GM19035 (cell line): Measurements from ENCODE around the gene CORO1C.

ENCODE experiments used
- ATAC-seq: cut with Tn5 transposase; IDR thresholded peaks from one replicate; pipeline ENCODE4 v1.9.1; 2021; ENCODE audit not compliant: unreplicated experiment

CORO1C gene

GRCh38 chr12:108605690-108606406, 125.5 kb downstream of the CORO1C start:
- ATAC-seq = no peak

GRCh38 chr12:108605000-108605689, 126.2 kb downstream of the CORO1C start:
- no peak for ATAC-seq

DNA sequence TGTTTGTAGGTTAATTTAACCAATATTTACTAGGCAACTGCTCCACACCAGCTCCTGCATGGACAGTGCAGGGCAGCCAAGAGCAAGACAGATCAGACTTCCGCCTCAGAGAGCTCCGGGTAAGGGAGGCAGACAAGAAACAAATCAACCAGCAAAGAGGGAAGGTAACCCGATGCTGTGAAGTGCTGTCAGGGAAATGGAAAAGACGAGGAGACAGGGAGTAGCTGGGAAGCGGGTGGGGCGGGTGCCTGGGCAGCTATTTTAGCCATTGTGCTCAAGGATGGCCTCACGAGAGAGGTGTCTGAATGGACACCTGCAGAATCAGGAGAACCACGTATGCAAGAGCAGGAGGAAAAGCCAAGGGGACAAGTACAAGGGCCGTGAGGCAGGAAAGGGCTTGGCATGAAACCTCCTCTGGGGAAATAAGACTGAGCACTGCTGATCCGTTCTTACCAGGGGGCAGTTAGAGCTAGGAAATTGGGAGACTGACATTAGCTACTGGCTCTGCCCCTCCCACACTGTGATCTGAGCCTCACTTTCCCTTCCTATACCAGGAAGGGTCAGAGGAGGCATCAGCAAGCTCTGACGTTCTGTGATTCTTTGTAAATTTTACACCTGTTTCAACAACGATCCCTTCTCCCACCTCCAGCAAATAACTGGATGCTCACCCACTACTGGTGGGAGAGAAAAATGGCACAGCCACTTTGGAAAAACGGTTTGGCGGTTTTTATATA, 126.9 kb downstream of the CORO1C start:
- ATAC-seq = no peak

- no peak for ATAC-seq
Observed at GRCh38 chr12:108603743-108604142, 127.6 kb downstream of the CORO1C start.

DNA sequence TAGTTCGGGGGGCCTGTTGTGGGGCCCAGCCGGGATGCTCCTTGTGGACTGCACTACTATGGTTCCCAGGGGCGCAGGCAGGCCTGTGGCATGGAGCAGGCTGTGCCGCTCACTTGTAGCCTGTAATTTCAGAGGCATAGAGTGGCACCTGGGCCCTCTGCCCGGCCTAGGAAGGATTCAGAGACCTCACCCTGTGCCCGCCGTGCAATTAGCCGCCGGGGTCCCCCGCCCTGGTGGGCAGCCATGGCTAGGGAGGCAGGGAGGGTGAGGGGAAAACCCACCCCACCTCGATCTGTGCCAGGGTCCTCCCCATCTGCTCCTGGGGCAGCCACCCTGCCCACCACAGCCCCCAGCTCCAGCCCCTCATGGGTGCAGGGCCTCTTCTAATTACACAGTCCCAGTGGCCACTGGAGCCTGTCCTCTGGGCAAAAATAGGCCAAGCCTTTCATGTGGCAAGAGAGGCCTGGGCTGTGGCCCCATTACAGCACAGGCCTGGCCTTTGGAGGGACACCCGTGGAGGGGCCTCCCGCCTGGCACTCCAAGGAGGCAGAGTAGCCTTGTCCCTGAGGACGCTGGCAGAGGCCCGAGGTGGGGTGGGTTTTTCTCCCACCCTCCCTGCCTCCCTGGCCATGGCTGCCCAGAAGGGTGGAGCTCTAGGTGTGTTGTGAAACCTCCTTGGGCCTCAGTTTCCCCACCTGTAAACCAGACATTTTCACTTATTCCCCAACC, 128.2 kb downstream of the CORO1C start:
- ATAC-seq = no peak

DNA sequence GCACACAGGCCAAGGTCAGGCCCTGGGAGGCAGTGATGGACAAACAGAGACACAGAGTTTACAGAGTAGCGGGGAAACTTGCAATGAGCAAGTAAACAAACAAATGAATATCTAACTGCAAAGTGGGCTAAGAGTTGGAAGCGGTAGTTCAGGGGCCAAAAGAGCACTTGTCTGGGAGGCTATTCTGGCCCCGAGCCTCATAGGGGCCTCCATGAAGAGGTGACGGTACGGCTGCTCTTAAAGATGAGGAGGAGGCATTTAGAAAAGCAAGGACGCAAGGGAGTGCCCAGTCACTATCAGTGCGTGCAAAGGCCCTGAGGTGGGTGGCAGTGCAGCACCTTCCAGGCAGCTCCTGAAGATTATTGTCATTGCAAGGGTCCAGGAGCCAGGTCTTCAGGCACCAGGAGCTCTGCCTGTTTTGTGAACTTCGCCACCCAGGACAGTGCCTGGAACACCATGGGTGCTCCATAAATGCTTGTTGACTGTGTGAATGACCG, 129.1 kb downstream of the CORO1C start:
- ATAC-seq = no peak

DNA sequence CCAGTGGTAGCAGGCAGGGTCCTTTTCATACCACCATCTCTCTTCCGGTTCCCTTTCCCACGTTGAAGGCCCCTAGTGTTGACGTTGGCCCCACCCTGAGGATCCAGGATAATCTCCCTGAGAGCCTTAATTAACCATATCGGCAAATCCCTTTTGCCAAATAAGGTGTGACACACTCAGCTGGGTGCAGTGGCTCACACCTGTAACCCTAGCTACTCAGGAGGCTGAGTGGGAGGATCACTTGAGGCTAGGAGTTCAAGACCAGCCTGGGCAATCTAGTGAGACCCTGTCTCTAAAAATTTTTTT, 130.7 kb downstream of the CORO1C start:
- ATAC-seq = no peak

DNA sequence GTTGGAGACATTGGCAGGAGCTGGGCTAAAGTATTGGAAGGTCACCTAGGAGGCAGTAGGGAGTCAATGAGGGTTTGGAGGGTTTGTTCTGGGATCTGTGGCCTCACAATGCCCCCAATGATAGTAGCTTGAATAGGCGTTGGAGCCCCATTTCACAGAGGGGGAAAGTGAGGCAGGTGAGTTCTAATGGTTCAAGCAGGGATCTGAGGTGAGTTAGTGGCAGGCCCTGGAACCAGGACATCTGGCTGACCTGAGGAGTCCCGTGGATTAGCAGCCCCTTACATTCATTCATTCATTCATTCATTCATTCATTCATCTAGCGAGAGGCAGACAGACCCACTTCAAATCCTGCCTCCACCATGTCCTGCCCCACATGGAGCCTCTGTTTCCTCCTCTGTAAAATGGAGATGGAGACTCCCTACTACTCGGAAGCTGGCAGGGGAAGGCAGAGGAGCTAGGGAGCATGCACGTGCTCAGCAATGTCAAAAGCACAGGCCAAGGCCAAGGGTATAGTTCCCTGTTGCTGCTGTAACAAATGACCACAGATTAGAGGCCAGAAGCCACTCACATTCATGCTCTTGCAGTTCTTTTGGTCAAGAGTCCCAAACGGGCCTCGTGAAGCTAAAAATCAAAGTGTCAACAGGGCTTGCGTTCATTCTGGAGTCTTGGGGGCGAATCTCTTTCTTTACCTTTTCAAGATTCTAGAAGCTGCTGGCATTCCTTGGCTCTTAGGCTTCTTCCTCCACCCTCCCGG, 131.2 kb downstream of the CORO1C start:
- ATAC-seq = no peak

DNA sequence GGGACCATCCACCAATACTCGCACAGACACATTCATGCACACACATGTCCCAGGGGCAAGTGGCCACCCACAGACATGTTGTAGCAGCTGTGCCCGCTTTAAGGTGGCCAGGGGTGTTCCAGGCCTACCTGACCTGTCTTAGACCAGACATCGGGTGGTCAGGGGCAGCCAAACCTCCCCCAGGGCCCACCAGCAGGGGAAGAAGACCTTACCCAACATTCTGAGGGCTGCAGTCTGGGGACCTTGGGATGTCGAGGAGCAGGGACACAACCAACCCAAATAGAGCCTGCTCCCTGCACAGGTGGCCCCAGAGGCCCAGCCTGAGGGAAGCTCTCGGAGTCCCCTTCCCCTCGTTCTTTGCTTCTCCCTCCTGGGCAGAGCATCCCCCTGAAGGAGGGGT, 131.8 kb downstream of the CORO1C start:
- ATAC-seq = no peak

DNA sequence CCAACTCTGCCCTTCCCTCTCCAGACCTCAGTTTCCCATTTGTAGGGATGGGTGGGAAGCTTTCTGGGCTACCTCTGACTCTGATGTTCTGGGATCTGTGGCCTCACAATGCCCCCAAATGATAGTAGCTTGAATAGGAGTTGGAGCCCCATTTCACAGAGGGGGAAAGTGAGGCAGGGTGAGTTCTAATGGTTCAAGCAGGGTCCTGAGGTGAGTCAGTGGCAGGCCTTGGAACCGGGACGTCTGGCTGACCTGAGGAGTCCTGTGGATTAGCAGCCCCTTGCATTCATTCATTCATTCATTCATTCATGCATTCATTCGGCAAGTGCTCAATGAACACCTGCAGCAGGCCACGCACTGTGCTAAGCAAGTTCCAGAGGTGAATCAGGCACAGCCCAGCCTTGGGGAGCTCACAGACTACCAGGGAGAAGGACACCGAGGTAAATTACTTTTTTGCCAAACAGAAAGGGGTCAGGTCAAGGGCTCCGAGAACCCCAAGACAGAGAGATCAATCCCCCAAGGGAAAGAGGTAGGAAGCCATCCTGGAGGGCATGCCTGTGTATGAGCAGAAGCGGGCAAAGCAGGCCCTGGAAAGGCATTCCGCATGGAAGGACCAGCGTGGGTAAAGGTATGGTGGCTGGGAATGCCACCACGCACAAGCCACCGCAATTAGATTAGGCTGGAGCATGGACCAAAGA, 132.6 kb downstream of the CORO1C start:
- no peak for ATAC-seq

DNA sequence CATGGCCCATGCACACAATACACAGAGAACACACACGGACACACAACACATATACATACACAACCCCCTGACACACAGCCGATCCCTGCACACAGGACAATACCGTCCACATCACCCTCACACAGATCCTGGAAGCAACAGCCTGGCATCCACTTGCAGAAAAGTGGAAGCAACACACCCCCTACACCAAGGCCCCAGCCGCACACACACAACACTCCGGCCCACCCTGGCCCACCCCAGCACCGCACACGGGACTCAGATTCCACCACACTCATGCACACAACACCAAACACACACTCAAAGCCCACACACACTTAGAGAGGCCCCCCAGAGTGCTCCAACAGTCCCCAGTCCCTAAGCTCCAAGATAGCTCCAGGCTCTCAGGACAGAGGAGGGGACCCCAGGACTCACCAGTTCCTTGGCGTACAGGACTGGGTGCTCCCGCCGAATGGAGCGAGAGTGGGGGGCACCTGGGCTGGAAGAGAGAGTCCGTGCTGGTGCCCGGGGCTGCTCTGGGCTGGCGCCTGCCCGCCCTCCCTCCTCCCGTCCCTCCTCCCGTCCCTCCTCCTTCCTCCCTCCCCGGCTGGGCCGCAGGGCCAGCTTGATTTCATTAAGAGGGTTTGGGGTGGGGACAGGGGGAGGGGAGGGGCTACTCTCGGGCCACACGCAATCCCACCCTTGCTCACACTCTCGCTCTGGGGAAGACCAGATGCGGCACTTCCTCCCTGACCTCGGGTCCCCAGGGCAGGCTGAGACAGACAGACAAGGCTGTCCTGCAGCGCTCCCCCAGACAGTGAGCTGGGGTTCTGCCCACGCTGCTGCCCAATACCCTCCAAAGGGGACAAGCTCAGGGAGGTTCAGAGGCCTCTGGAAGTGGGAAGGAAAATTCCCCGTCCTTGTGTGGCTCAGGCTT, 133.5 kb downstream of the CORO1C start, which contains the start of gene TMEM119:
Gene TMEM119, minus strand, starts transcription at position 526 of the 913 bp plus-strand sequence. CDS start 5,701 bp downstream, outside the sequence.
- no peak for ATAC-seq

- no peak for ATAC-seq
Observed at GRCh38 chr12:108596854-108597558, 134.3 kb downstream of the CORO1C start.

DNA sequence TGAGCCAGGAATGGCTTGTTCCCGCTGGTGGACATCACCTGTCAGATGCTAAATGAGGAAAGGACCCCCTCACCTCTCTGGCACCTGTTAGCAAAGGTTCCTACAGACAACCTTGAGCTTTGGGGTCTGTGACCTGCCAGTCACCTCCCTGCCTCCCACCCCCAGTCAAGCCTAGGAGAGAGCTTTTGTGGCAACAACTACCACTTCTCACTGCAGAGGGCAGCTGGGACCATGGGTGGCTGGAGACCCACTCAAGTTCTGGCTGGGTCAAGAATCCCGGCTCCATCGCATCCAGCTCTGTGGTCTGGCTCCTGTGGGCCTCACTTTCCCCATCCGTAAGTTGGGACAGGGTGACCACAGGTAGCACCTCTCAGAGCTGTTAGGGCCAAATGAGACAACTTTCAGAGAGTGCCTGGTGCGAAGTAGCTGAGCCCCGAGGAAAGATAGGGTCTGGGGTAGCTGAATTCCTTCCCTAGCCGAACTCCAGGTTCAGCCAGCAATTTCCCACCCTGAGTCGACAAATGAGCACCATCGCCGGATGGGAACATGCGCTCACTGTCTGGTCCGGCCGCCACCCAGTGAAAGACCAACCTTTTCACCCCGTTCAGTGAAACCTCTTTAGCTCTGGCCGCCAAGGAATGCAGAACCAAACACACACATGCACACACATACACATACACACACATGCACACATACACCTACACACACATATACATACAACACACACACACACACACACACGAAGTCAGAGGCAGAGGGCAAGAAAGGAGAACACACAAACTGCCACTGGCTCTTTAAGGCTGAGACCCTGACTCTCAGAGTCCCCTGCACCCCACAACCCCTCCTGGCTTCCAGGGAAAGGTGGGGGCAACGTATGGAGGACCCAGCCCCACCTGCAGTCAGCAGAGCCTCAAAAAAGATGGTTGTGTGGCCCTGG, 135.3 kb downstream of the CORO1C start:
- no peak for ATAC-seq
